Loucy (cell line): ENCODE measurements around the gene SERTAD1.

Experiments
- H2AFZ ChIP-seq: fragments of 200-600 bp; sonication (generic); 2 replicates; pipeline ENCODE4 v1.6.0; 2016; ENCODE audit warnings: antibody characterized with exemption, mild to moderate bottlenecking, low read length, moderate library complexity
- H3F3A ChIP-seq: fragments of 200-600 bp; 2 replicates; pipeline ENCODE4 v1.6.0; 2016; ENCODE audit warnings: antibody characterized with exemption, low read depth, mild to moderate bottlenecking
- H3K27me3 ChIP-seq: fragments of 200-600 bp; sonication (generic); 2 replicates; pipeline ENCODE4 v1.6.1; 2014; ENCODE audit warnings: low read length, mild to moderate bottlenecking; ENCODE audit not compliant: insufficient read depth, poor library complexity, severe bottlenecking
- H3K36me3 ChIP-seq: fragments of 200-600 bp; sonication (generic); 2 replicates; pipeline ENCODE4 v1.6.1; 2016; ENCODE audit warnings: low read length; ENCODE audit not compliant: insufficient read depth
- H3K4me1 ChIP-seq: fragments of 200-600 bp; sonication (generic); 2 replicates; pipeline ENCODE4 v1.5.1; 2014; ENCODE audit warnings: low read length, mild to moderate bottlenecking; ENCODE audit not compliant: insufficient read depth, poor library complexity, severe bottlenecking
- H3K4me2 ChIP-seq: fragments of 200-600 bp; sonication (generic); 2 replicates; pipeline ENCODE4 v1.6.0; 2014; ENCODE audit warnings: antibody characterized with exemption, low read length, low read depth, mild to moderate bottlenecking; ENCODE audit not compliant: poor library complexity, severe bottlenecking
- H3K4me3 ChIP-seq: fragments of 200-600 bp; sonication (generic); 2 replicates; pipeline ENCODE4 v1.5.1; 2014; ENCODE audit warnings: low read length, mild to moderate bottlenecking, mixed read lengths; ENCODE audit not compliant: poor library complexity, severe bottlenecking
- H3K79me2 ChIP-seq: fragments of 200-600 bp; sonication (generic); 2 replicates; pipeline ENCODE4 v1.6.1; 2014; ENCODE audit warnings: low read length; ENCODE audit not compliant: insufficient read depth
- H3K9ac ChIP-seq: fragments of 200-600 bp; sonication (generic); 2 replicates; pipeline ENCODE4 v1.6.0; 2014; ENCODE audit warnings: mild to moderate bottlenecking, low read depth, low read length, moderate library complexity; ENCODE audit not compliant: poor library complexity, severe bottlenecking
- H3K9me2 ChIP-seq: fragments of 200-600 bp; sonication (generic); replicated peaks from 2 replicates; pipeline ENCODE4 v1.6.1; 2016; ENCODE audit warnings: low read depth, low read length, mixed read lengths
- H3K9me3 ChIP-seq: fragments of 200-600 bp; sonication (generic); 2 replicates; pipeline ENCODE4 v1.6.1; 2014; ENCODE audit warnings: mild to moderate bottlenecking, antibody characterized with exemption, low read length, low read depth; ENCODE audit not compliant: insufficient read depth
- H4K20me1 ChIP-seq: fragments of 200-600 bp; sonication (generic); 2 replicates; pipeline ENCODE4 v1.6.0; 2014; ENCODE audit warnings: antibody characterized with exemption, low read length, mild to moderate bottlenecking; ENCODE audit not compliant: insufficient read depth, poor library complexity, severe bottlenecking
- EZH2phosphoT487 ChIP-seq: fragments of 200-600 bp; IDR thresholded peaks from 2 replicates; pipeline ENCODE4 v1.6.1; 2018; ENCODE audit warnings: antibody characterized with exemption, mild to moderate bottlenecking, moderate library complexity, borderline replicate concordance
- TF ChIP-seq, protein P1 (sequence below): fragments of 200-600 bp; sonication (generic); conservative IDR thresholded peaks from 2 replicates; pipeline ENCODE4 v1.5.1; 2014; ENCODE audit warnings: mild to moderate bottlenecking, antibody characterized with exemption, low read length

SERTAD1 gene

DNA sequence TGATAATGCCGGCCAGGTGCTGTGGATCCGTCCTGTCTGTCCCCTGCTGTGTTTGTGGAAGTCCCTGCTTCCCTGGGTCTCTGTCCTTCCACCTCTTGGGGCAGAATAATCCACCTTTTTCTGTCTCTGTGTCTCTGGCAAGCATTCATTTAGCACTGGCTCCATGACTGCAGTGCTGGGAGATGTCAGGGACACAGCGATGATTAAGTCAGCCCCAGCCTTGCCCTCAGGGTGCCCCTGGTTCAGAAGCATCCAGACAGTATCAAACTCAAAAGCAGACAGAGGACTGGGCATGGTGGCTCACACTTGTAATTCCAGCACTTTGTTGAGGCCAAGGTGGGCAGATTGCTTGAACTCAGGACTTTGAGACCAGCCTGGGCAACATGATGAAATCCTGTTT is 37.3 kb downstream of the SERTAD1 start:
- no peak overlapping the region for H3K4me3 ChIP-seq
- TF ChIP-seq EZH2phosphoT487 = no peak
- TF ChIP-seq, protein P1, sequence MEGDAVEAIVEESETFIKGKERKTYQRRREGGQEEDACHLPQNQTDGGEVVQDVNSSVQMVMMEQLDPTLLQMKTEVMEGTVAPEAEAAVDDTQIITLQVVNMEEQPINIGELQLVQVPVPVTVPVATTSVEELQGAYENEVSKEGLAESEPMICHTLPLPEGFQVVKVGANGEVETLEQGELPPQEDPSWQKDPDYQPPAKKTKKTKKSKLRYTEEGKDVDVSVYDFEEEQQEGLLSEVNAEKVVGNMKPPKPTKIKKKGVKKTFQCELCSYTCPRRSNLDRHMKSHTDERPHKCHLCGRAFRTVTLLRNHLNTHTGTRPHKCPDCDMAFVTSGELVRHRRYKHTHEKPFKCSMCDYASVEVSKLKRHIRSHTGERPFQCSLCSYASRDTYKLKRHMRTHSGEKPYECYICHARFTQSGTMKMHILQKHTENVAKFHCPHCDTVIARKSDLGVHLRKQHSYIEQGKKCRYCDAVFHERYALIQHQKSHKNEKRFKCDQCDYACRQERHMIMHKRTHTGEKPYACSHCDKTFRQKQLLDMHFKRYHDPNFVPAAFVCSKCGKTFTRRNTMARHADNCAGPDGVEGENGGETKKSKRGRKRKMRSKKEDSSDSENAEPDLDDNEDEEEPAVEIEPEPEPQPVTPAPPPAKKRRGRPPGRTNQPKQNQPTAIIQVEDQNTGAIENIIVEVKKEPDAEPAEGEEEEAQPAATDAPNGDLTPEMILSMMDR = no peak
- no peaks in the 10 kb centered on the region for H3K9me3 ChIP-seq
- no peaks in the 10 kb centered on the region for H3K27me3 ChIP-seq
- no peak overlapping the region for H3K4me2 ChIP-seq
- H3K36me3 ChIP-seq = no peaks in the 10 kb centered on the region
- no peaks in the 10 kb centered on the region for H3F3A ChIP-seq
- H3K9ac ChIP-seq = no peak overlapping the region
- no peaks in the 10 kb centered on the region for H3K79me2 ChIP-seq
- no peaks in the 10 kb centered on the region for H3K4me1 ChIP-seq
- H2AFZ ChIP-seq = no peak overlapping the region
- H4K20me1 ChIP-seq = no peaks in the 10 kb centered on the region
- no peaks in the 10 kb centered on the region for H3K9me2 ChIP-seq

DNA sequence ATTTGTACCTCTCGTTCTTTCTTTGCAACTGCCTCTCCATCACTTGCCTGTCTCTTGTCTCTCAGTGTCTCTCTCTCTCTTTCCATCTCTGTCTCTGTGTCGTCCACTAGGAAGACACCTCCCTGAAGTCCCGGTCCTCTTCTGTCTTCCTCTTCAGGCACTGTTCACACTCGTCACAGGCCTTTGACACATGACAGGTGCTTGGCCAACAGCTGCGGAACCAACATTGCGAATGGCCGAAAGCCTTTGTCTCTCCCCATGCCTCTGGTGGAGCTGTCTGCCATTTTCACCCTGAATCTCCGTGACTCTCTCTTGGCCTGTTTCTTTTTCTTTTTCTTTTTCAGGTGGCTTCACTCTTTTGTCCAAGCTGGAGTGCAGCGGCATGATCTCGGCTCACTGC is 38.6 kb downstream of the SERTAD1 start:
- H3K4me3 ChIP-seq = no peak overlapping the region

DNA sequence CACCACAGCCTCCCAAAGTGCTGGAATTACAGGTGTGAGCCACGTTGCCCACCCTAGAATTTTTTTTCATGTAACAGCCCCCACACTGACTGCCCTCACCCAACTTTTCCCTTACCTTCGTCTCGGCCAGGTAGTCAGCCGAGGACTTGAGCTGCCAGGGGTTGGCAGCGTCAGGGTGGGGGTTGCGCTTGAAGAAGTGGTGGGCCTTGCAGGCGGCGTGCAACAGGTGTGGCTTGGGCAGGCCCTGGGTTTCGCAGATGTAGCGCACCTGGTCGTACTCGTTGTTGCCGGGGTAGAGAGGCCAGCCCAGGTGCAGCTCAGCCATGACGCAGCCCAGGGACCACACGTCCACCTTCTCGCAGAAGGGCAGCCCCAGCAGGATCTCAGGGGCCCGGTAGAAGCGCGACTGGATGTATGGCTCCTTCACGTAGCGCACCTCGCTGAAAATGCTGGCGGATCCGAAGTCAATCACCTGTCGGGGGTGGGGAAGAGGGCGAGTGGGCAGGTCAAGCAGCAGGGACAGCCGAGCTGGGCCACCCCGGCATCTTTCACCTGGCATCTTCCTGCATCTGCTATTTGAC is 42.0 kb downstream of the SERTAD1 start:
- Histone ChIP-seq H4K20me1 (no peaks in the 10 kb centered on the region), H3K4me3 (no peak overlapping the region), H3K36me3 (no peaks in the 10 kb centered on the region), H3K9me3 (no peaks in the 10 kb centered on the region), H2AFZ (no peak overlapping the region), H3K79me2 (no peaks in the 10 kb centered on the region), H3K9me2 (no peaks in the 10 kb centered on the region), H3K9ac (no peak overlapping the region), H3K4me2 (no peak overlapping the region), H3F3A (no peaks in the 10 kb centered on the region), H3K27me3 (no peaks in the 10 kb centered on the region), H3K4me1 (no peaks in the 10 kb centered on the region)
- TF ChIP-seq, protein P1 = no peak
- no peak for TF ChIP-seq EZH2phosphoT487

More for the DNA sequence above, 38.6 kb downstream of the SERTAD1 start:
- Histone ChIP-seq H3K9me2 (no peaks in the 10 kb centered on the region), H2AFZ (no peak overlapping the region), H3K27me3 (no peaks in the 10 kb centered on the region), H3K9ac (no peak overlapping the region), H3F3A (no peaks in the 10 kb centered on the region), H3K9me3 (no peaks in the 10 kb centered on the region), H3K4me2 (no peak overlapping the region), H3K79me2 (no peaks in the 10 kb centered on the region), H4K20me1 (no peaks in the 10 kb centered on the region), H3K36me3 (no peaks in the 10 kb centered on the region), H3K4me1 (no peaks in the 10 kb centered on the region)
- no peak for TF ChIP-seq EZH2phosphoT487
- TF ChIP-seq, protein P1 = no peak
